ENCODE measurements around the gene FAM89A.
"Not testable (repeated sequence)": the region's sequence is repeated elsewhere in the genome, so short reads cannot be mapped to it uniquely, and the experiment has no call there.

The FAM89A gene

GRCh38 chr1:231053493-231054162, 13.6 kb upstream of the FAM89A start:
- DNase-seq, result no peak

GRCh38 chr1:231052777-231053176, 12.7 kb upstream of the FAM89A start:
- no peak for DNase-seq

GRCh38 chr1:231050932-231051331, 10.9 kb upstream of the FAM89A start:
- not testable (repeated sequence) for DNase-seq

GRCh38 chr1:231050395-231050794, 10.3 kb upstream of the FAM89A start:
- DNase-seq, result no peak

- no peak for DNase-seq
Observed at GRCh38 chr1:231049121-231049979, 9.3 kb upstream of the FAM89A start.

- DNase-seq, result not testable (repeated sequence)
Observed at GRCh38 chr1:231048419-231048818, 8.4 kb upstream of the FAM89A start.

- not testable (repeated sequence) for DNase-seq
Observed at GRCh38 chr1:231047529-231047928, 7.5 kb upstream of the FAM89A start.

GRCh38 chr1:231046730-231047395, 6.8 kb upstream of the FAM89A start:
- DNase-seq, result no peak

GRCh38 chr1:231045921-231046729, 6.1 kb upstream of the FAM89A start:
- DNase-seq, result not testable (repeated sequence)

GRCh38 chr1:231045286-231045685, 5.2 kb upstream of the FAM89A start:
- DNase-seq, result no peak

GRCh38 chr1:231044588-231044987, 4.5 kb upstream of the FAM89A start:
- DNase-seq, result no peak

GRCh38 chr1:231041719-231042261, 1.7 kb upstream of the FAM89A start:
- DNase-seq, result no peak

- peak; percentile 85 for DNase-seq
Observed at GRCh38 chr1:231040800-231041718, 1.0 kb upstream of the FAM89A start.

GRCh38 chr1:231039161-231040018, 664 bp downstream of the FAM89A start:
- peak; percentile 74 for DNase-seq

GRCh38 chr1:231037585-231038517, 2.2 kb downstream of the FAM89A start:
- peak; percentile 90 for DNase-seq

- DNase-seq, result no peak
Observed at GRCh38 chr1:231036416-231036815, 3.6 kb downstream of the FAM89A start.

- no peak for DNase-seq
Observed at GRCh38 chr1:231035799-231036198, 4.3 kb downstream of the FAM89A start.

- no peak for DNase-seq
Observed at GRCh38 chr1:231032963-231033362, 7.1 kb downstream of the FAM89A start.

GRCh38 chr1:231029841-231030240, 10.2 kb downstream of the FAM89A start:
- no peak for DNase-seq

Data from islet precursor cell (in vitro differentiated cells).